HCT116 (cell line): ENCODE results near the gene MADD. TPM values are rescaled to one million over a fixed set of nuclear protein-coding genes. Genes with fewer than 3 reads are reported as not detected.

Experiments
- ATAC-seq: fragments of 200-7000 bp; cut with Tn5 transposase; 2 replicates; pipeline ENCODE4 v1.9.1; 2020; ENCODE audit warnings: mild to moderate bottlenecking, moderate library complexity
- BruUV-seq: library from RNA; stranded (reverse); fragments of 400-500 nt; replicated peaks from 2 replicates; lab custom pipeline; 2021; lab: Mats Ljungman, UMichigan
- CTCF ChIA-PET: fragments of 300-600 bp; sonication (Branson Sonifier 250); formaldehyde crosslinking; loops from one replicate; lab custom pipeline; 2021; ENCODE audit warnings: antibody characterized with exemption; lab: Charles Lee
- POLR2A ChIA-PET: fragments of 300-600, 350-600 bp; sonication (Branson Sonifier 250); formaldehyde crosslinking; loops from one replicate; lab custom pipeline; 2021; ENCODE audit warnings: antibody characterized with exemption; lab: Charles Lee
- RAD21 ChIA-PET, 2 experiments: fragments of 300-600 bp; sonication (Branson Sonifier 250); formaldehyde crosslinking; loops; one replicate each; lab custom pipeline; 2023; ENCODE audit warnings: low total read pairs in 2 of 2; ENCODE audit not compliant: uncharacterized antibody in 2 of 2, unreplicated experiment in 2 of 2, low non-redundant PET in 1 of 2; lab: Charles Lee
- DNase-seq: peaks from one replicate; pipeline ENCODE4 v3.0.0-alpha.2; 2010; ENCODE audit warnings: low read depth, low spot score
- H2AFZ ChIP-seq: fragments of 200-600 bp; shearing (Covaris generic), sonication (generic); 2 replicates; pipeline ENCODE4 v1.6.1; 2017; ENCODE audit warnings: low read depth, mixed run types, mixed read lengths, antibody characterized with exemption, low read length; ENCODE audit not compliant: poor library complexity, severe bottlenecking
- H3K27ac ChIP-seq: 2 replicates; pipeline ENCODE4 v1.5.1; 2012; ENCODE audit warnings: low read depth, low read length
- H3K27me3 ChIP-seq: fragments of 200-600 bp; sonication (generic); 2 replicates; pipeline ENCODE4 v1.6.1; 2016; ENCODE audit warnings: mixed run types, low read length, mixed read lengths; ENCODE audit not compliant: insufficient read depth
- H3K36me3 ChIP-seq, 2 experiments: fragments of 200-500 bp in 1 of 2; fragments of 200-600 bp in 1 of 2; sonication (Bioruptor generic) in 1 of 2; sonication (generic) in 1 of 2; 2 replicates each; pipeline versions ENCODE4 v1.5.1 to v1.6.1; 2014 to 2016; ENCODE audit warnings: low read length in 2 of 2, inconsistent platforms in 1 of 2, mixed read lengths in 1 of 2, mixed run types in 1 of 2; ENCODE audit not compliant: insufficient read depth in 2 of 2, control insufficient read depth in 1 of 2
- H3K4me1 ChIP-seq, 2 experiments: fragments of 200-600 bp in 1 of 2; sonication (generic) in 1 of 2; 2 replicates each; pipeline versions ENCODE4 v1.5.1 to v1.6.1; 2012 to 2017; ENCODE audit warnings: low read length in 2 of 2, inconsistent platforms in 1 of 2, mild to moderate bottlenecking in 1 of 2, mixed read lengths in 1 of 2, mixed run types in 1 of 2, moderate library complexity in 1 of 2; ENCODE audit not compliant: insufficient read depth in 2 of 2, control insufficient read depth in 1 of 2
- H3K4me2 ChIP-seq: fragments of 200-600 bp; sonication (generic); 2 replicates; pipeline ENCODE4 v1.6.1; 2017; ENCODE audit warnings: mixed run types, low read length, mixed read lengths
- H3K4me3 ChIP-seq, 2 experiments: fragments of 200-600 bp in 1 of 2; sonication (generic) in 1 of 2; replicated peaks in 1 of 2; 2 replicates each; pipeline ENCODE4 v1.5.1; 2011 to 2016; ENCODE audit warnings: low read length in 2 of 2, control low read depth in 1 of 2, low read depth in 1 of 2, mild to moderate bottlenecking in 1 of 2, mixed read lengths in 1 of 2, mixed run types in 1 of 2
- H3K79me2 ChIP-seq: fragments of 200-600 bp; sonication (generic); 2 replicates; pipeline ENCODE4 v1.6.1; 2017; ENCODE audit warnings: mild to moderate bottlenecking, mixed run types, low read length, moderate library complexity, mixed read lengths; ENCODE audit not compliant: insufficient read depth
- H3K9ac ChIP-seq: fragments of 200-600 bp; sonication (generic); 2 replicates; pipeline ENCODE4 v1.6.1; 2016; ENCODE audit warnings: low read length, mixed read lengths
- H3K9me2 ChIP-seq: fragments of 200-600 bp; sonication (generic), shearing (Covaris generic); 2 replicates; pipeline ENCODE4 v1.6.1; 2017; ENCODE audit warnings: mixed run types, mild to moderate bottlenecking, moderate library complexity; ENCODE audit not compliant: insufficient read depth
- H3K9me3 ChIP-seq, 2 experiments: fragments of 200-500 bp in 1 of 2; fragments of 200-600 bp in 1 of 2; sonication (Bioruptor generic) in 1 of 2; sonication (generic) in 1 of 2; 2 replicates each; pipeline ENCODE4 v1.6.1; 2014 to 2017; ENCODE audit warnings: low read length in 2 of 2, mixed read lengths in 2 of 2, inconsistent platforms in 1 of 2, low read depth in 1 of 2, mild to moderate bottlenecking in 1 of 2, mixed run types in 1 of 2, moderate library complexity in 1 of 2; ENCODE audit not compliant: control insufficient read depth in 1 of 2, insufficient read depth in 1 of 2
- H4K20me1 ChIP-seq: fragments of 200-600 bp; sonication (generic), shearing (Covaris generic); 2 replicates; pipeline ENCODE4 v1.6.1; 2017; ENCODE audit warnings: mixed run types, mild to moderate bottlenecking, moderate library complexity; ENCODE audit not compliant: insufficient read depth
- ATF3 ChIP-seq: IDR thresholded peaks from 2 replicates; pipeline ENCODE4 v1.6.1; 2012
- CBX3 ChIP-seq: IDR thresholded peaks from 2 replicates; pipeline ENCODE4 v1.6.1; 2012; ENCODE audit warnings: low read depth
- CTCF ChIP-seq, 3 experiments: fragments of 200-600 bp in 1 of 3; sonication (generic) in 1 of 3; IDR thresholded peaks in 2 of 3; conservative IDR thresholded peaks in 1 of 3; 2 replicates each; pipeline ENCODE4 v1.5.1; 2012 to 2017; ENCODE audit warnings: low read depth in 2 of 3, low read length in 2 of 3, antibody characterized with exemption in 1 of 3, borderline replicate concordance in 1 of 3, control low read depth in 1 of 3, mild to moderate bottlenecking in 1 of 3, mixed read lengths in 1 of 3, mixed run types in 1 of 3, moderate library complexity in 1 of 3; ENCODE audit not compliant: insufficient read depth in 1 of 3
- EGR1 ChIP-seq: IDR thresholded peaks from 2 replicates; pipeline ENCODE4 v1.6.1; 2012; ENCODE audit warnings: low read depth
- ELF1 ChIP-seq: IDR thresholded peaks from 2 replicates; pipeline ENCODE4 v1.6.1; 2012; ENCODE audit warnings: low read depth, borderline replicate concordance
- JUND ChIP-seq: IDR thresholded peaks from 2 replicates; pipeline ENCODE4 v1.6.1; 2012
- MAX ChIP-seq: IDR thresholded peaks from 2 replicates; pipeline ENCODE4 v1.6.1; 2012
- POLR2A ChIP-seq: IDR thresholded peaks from 2 replicates; pipeline ENCODE4 v1.7.0; 2011; ENCODE audit warnings: borderline replicate concordance; ENCODE audit not compliant: insufficient read depth, insufficient read length; ENCODE audit errors: extremely low read depth
- RAD21 ChIP-seq: IDR thresholded peaks from 2 replicates; pipeline ENCODE4 v1.6.1; 2012; ENCODE audit warnings: low read depth, mild to moderate bottlenecking
- SIN3A ChIP-seq: IDR thresholded peaks from 2 replicates; pipeline ENCODE4 v1.6.1; 2012; ENCODE audit warnings: low read depth
- SRF ChIP-seq: IDR thresholded peaks from 2 replicates; pipeline ENCODE4 v1.6.1; 2012; ENCODE audit warnings: low read depth
- YY1 ChIP-seq: IDR thresholded peaks from 2 replicates; pipeline ENCODE4 v1.6.1; 2011; ENCODE audit warnings: low read length, low read depth, moderate library complexity, mild to moderate bottlenecking; ENCODE audit not compliant: insufficient replicate concordance; ENCODE audit errors: extremely low read depth
- intact Hi-C: fragments of 100-400 bp; cut with micrococcal nuclease; formaldehyde crosslinking; loops from 2 replicates; pipeline ENCODE4 v1.10.0; 2022
- total RNA-seq: library from RNA; stranded (reverse); gene quantifications from one replicate; pipeline ENCODE4 v1.2.1, GENCODE V29; 2021; ENCODE audit not compliant: unreplicated experiment

MADD gene
- total RNA-seq, 1 experiment from 2014 or later: 37.1 TPM

- TF ChIP-seq SRF (no peak), ATF3 (no peak), POLR2A (peak; percentile 9), ELF1 (0 out of 2 replicates have a peak, but pooled peaks have one; percentile 48), CBX3 (peak; percentile 62; the same call in 1 of the 2 replicates)
Measured at GRCh38 chr11:47269002-47269828, 718 bp upstream of the MADD start (continued).

- H3K36me3 ChIP-seq: peaks cover 3 to 5% of the 10 kb centered on the region in 2 experiments; a peak in 2 of 4 replicates
- TF ChIP-seq POLR2A (no peak), CTCF (IDR thresholded peaks at IDR 0.05 in 2 of 3, conservative IDR thresholded peaks at IDR 0.05 in 1 of 3; ENCODE audit: borderline replicate concordance in 1 of 3, insufficient read depth in 1 of 3, low read depth in 2 of 3, low read length in 2 of 3) (peak in 1 of 3 experiments; percentile 26; a peak in 2 of 6 replicates), RAD21 (peak; percentile 14; the same call in 1 of the 2 replicates), EGR1 (peak; percentile 45; the same call in 1 of the 2 replicates), MAX (peak; percentile 6; the same call in 1 of the 2 replicates), JUND (no peak), SIN3A (peak; percentile 20; the same call in 1 of the 2 replicates), YY1 (no peak)
- TF ChIP-seq, all 23 proteins: peak for 5
- DNase-seq (no peak), ATAC-seq (no peak; the same call in 1 of the 2 replicates)
- intact Hi-C loops: loop anchor here (2.0 kb wide), 2 partner anchors 84 to 138 kb away; partner anchors contain the start of gene SLC39A13
- peaks cover 39% of the 10 kb centered on the region for H3K79me2 ChIP-seq
- H4K20me1 ChIP-seq: no peaks in the 10 kb centered on the region
- peak overlapping the region; percentile 83 for H3K4me2 ChIP-seq
- H2AFZ ChIP-seq: no peak overlapping the region
- ChIA-PET CTCF (interaction anchor here (0.8 to 1.4 kb wide), 3 partner anchors 11 to 84 kb away, joined by 3 to 4 read pairs (median 3); no protein-coding TSS in a partner anchor), POLR2A (interaction anchor here (0.5 to 1.4 kb wide), 2 partner anchors 22 to 752 kb away, joined by 3 read pairs; partner anchors contain the start of gene ACP2), RAD21 (no interaction called here)
- no TSS peak for BruUV-seq
- H3K27ac ChIP-seq: peak overlapping the region; percentile 89
- no peaks in the 10 kb centered on the region for H3K27me3 ChIP-seq
- H3K4me1 ChIP-seq: peaks cover 14 to 35% of the 10 kb centered on the region in 2 experiments
- H3K4me3 ChIP-seq: peak overlapping the region; percentile 59 to 76
- H3K9ac ChIP-seq: peak overlapping the region; percentile 78
- no peaks in the 10 kb centered on the region for H3K9me3 ChIP-seq
- H3K9me2 ChIP-seq: no peaks in the 10 kb centered on the region
Measured at GRCh38 chr11:47270331-47271271, 668 bp downstream of the MADD start.
